ENCODE measurements around the gene VWA3B. TPM values are rescaled to one million over a fixed set of nuclear protein-coding genes. Genes with fewer than 3 reads are reported as not detected.
A peak's percentile ranks its signal among the peaks of the same experiment; 100 is the strongest.

The VWA3B gene
- total RNA-seq, 1 donor from 2014 or later = not detected

DNA sequence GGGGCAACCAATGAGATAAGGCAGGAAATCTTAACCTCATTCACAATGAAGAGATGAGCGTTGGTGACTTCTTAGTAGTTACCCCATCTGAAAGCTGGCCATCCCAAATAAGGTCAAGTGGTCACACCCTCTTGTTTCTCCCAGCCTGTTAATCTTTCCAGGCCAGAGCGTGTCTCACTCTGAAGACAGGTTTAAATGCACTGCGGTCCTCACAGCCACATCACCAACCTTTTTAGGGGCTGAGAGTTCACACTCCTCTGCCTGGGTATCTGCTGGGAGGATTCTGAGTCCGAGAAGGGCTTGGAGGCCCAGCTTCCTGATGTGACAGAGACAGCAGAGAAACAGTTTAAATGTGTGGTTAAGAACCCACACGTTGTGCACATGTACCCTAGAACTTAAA, 246.0 kb downstream of the VWA3B start:
- no peak for FAIRE-seq
- no peaks in the 10 kb centered on the region for H3K27me3 ChIP-seq (ENCODE audit: control insufficient read depth, insufficient read depth, low read length)
- TF ChIP-seq CTCF (IDR thresholded peaks at IDR 0.05; ENCODE audit: insufficient read depth, low read length, severe bottlenecking) = no peak
- H3K4me3 ChIP-seq (ENCODE audit: low read depth, low read length) = no peak overlapping the region
- no peaks in the 10 kb centered on the region for H3K36me3 ChIP-seq (ENCODE audit: control insufficient read depth, insufficient read depth, low read length)
- DNase-seq (ENCODE audit: low read depth) = no peak

GRCh38 chr2:98333922-98334321, 247.0 kb downstream of the VWA3B start:
- Histone ChIP-seq H3K36me3 (ENCODE audit: control insufficient read depth, insufficient read depth, low read length) (no peaks in the 10 kb centered on the region), H3K27me3 (ENCODE audit: control insufficient read depth, insufficient read depth, low read length) (no peaks in the 10 kb centered on the region), H3K4me3 (ENCODE audit: low read depth, low read length) (no peak overlapping the region)
- FAIRE-seq (no peak), DNase-seq (ENCODE audit: low read depth) (no peak)
- TF ChIP-seq CTCF (IDR thresholded peaks at IDR 0.05; ENCODE audit: insufficient read depth, low read length, severe bottlenecking) = no peak

GRCh38 chr2:98334439-98335078, 247.6 kb downstream of the VWA3B start:
- FAIRE-seq = no peak
- H3K27me3 ChIP-seq (ENCODE audit: control insufficient read depth, insufficient read depth, low read length) = peaks cover 1% of the 10 kb centered on the region
- no peaks in the 10 kb centered on the region for H3K36me3 ChIP-seq (ENCODE audit: control insufficient read depth, insufficient read depth, low read length)
- peak; percentile 97 for DNase-seq (ENCODE audit: low read depth)
- H3K4me3 ChIP-seq (ENCODE audit: low read depth, low read length) = no peak overlapping the region
- TF ChIP-seq CTCF (IDR thresholded peaks at IDR 0.05; ENCODE audit: insufficient read depth, low read length, severe bottlenecking) = no peak

DNA sequence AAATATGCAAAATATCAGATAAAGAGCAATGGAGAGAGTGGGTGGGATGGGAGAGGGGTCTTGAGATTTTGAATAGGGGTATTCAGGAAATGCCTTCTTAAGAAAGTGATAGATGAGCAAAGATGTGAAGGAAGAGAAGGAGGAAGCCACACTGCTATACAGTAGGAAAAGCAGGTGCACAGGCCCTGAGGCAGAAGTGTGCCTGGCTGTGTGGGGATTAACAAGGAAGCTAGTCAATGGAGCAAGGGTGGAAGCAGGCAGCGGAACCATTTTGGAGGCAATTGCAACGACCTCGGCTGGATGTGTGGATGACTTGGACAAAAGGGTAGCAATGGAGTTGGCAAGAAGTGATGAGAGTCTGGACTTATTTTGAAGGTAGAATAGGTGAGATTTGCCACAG, 248.3 kb downstream of the VWA3B start:
- TF ChIP-seq CTCF (IDR thresholded peaks at IDR 0.05; ENCODE audit: insufficient read depth, low read length, severe bottlenecking) = no peak
- DNase-seq (ENCODE audit: low read depth) (no peak), FAIRE-seq (no peak)

GRCh38 chr2:98341241-98341640, 254.3 kb downstream of the VWA3B start:
- DNase-seq (ENCODE audit: low read depth) = no peak
- Histone ChIP-seq H3K27me3 (ENCODE audit: control insufficient read depth, insufficient read depth, low read length) (peaks cover 9% of the 10 kb centered on the region), H3K36me3 (ENCODE audit: control insufficient read depth, insufficient read depth, low read length) (no peaks in the 10 kb centered on the region), H3K4me3 (ENCODE audit: low read depth, low read length) (no peak overlapping the region)
- TF ChIP-seq CTCF (IDR thresholded peaks at IDR 0.05; ENCODE audit: insufficient read depth, low read length, severe bottlenecking) = no peak
- no peak for FAIRE-seq

More for the DNA sequence above, 248.3 kb downstream of the VWA3B start:
- Histone ChIP-seq H3K27me3 (ENCODE audit: control insufficient read depth, insufficient read depth, low read length) (peaks cover 2% of the 10 kb centered on the region), H3K36me3 (ENCODE audit: control insufficient read depth, insufficient read depth, low read length) (no peaks in the 10 kb centered on the region), H3K4me3 (ENCODE audit: low read depth, low read length) (no peak overlapping the region)

DNA sequence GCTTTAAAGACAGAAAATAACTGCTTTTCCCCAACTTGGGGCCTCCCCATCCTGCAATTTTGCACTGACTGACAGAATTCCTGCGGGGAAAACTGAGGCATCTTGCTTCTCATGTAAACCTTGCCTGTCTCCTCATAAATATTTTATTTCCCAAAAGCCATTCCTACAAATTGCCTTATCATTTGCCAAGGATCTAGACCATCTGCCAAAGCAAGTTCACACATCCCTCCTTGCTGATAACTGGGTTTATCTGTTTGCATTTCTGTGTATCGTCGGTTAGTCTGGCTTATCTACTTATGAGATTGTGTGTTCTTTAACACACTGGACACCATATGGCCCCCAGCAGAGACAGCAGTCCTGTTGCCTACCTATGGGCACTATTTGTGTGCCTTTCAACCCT, 256.3 kb downstream of the VWA3B start:
- peaks cover 29% of the 10 kb centered on the region for H3K27me3 ChIP-seq (ENCODE audit: control insufficient read depth, insufficient read depth, low read length)
- DNase-seq (ENCODE audit: low read depth) = no peak
- H3K4me3 ChIP-seq (ENCODE audit: low read depth, low read length) = no peak overlapping the region
- no peaks in the 10 kb centered on the region for H3K36me3 ChIP-seq (ENCODE audit: control insufficient read depth, insufficient read depth, low read length)
- no peak for TF ChIP-seq CTCF (IDR thresholded peaks at IDR 0.05; ENCODE audit: insufficient read depth, low read length, severe bottlenecking)
- no peak for FAIRE-seq

Data from bronchial epithelial cell (primary cell).